ENCODE data around the gene CAMTA1.

Gene CAMTA1

DNA sequence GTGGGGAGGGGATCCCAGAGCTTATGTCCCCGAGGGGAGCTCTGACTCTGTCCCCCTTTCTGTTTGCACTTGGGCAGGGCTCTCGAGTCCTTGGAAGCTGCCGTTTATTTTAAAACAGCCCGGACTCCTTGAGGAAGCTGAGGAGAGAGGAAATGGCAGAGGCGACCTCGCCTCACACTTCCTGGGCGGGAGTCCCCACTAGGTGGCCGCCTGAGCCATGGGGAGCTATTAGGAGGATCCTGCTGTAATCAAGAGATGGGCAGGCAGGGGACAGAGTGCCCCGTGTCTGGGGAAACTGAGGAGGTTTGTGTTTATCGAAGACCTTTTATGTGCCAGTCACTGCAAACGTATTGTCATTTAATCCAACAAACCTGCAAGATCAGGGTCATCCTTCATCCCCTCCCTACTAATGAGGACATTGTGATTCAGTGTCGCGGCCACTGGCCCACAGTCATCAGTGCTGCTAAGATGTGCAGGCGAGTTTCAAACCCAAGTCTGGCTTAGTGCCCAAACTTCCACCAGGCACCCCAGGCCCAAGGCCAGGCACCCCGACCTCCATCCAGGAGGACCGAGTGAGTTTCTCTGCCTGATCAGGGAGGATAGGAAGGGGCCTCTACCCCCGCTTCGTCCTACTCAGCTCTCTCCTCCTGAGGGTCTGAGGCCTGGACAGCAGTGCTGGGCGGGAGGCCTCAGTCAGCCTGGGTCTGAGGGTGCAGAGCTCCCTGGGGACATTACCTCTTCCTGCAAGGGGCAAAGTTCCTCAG lies 669.0 kb downstream of the CAMTA1 start:
- no peak for DNase-seq

DNA sequence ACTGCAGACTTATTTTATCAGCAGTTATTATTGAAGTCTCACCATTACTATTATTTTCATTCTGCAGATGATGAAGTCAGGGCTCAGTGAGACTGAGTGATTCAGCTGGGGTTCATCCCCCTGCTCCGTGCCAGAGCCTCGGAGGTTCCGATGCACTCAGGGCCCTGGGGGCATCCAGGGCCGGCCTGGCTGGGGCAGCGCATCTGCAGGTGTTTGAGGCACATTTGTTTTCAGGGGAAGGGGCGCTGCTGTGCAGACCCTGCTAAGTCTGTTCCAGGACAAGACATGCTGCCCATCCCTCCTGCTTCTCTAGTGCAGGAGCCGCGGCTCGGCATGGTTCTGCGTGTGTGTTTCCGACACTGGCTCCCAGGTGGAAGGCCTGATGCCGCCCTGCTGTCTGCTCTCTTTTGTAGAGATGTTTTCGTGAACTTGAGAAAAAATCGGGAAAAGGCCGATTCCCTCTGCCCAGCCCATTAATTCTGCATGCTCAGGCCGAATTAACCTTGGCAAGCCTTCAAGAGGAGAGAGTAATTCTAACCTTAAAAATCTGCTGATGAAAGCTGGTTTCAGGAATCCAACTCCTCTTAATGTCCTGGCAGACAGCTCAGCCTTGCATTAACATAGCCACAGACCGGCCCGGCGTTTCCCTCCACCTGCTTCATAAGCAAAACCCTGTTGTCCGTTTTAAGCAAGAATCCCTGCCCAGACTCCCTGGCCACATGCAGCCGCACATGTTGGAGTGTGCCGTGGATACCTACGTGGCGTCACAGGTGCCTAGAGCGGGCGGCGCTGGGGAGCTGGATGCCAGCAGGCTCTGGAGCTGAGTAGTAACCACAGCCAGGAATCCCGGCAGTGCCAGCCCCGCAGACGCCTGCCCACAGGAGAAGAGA lies 669.9 kb downstream of the CAMTA1 start:
- no peak for DNase-seq

DNA sequence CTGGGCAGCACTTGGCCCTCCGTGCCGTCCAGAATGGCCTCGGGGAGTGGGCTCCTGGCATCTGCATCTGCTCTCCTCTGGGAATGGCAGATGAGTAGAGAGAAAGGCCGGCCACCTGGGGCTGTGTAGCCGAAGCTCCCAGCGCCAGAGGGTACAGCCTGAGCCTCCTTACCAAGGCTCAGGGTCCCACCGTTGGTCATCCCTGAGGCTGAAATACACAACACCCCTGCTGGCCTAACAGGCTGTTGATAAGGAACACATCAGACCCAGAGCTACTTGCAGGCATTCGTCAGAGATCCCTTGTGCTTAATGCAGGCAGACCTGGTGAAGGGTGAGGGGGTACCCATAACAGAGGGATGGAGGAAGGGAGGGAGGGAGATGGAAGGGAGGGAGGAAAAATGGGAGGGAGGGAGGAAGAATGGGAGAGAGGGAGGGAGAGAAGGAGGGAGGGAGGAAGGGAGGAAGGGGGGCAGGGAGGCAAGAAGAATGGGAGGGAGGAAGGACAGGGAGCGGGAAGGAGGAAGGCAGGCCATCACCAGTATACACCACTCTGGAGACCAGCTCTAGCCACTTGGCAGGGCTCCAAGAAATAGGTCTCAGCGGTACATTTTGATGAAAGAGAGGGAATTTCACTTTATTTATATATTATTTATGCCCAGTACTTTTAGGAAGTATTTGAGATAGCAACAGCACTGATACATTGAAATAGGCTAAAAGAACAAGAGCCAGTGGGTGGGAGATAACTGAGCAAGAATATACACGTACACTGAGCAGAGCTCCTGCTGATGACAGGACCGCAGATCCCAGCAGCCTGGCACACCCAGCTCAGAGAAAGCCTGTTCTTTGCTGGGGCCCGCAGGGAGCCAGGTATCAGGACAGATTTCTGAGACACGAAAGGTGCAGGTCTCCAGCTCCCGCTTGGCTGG lies 670.8 kb downstream of the CAMTA1 start:
- DNase-seq, result no peak

DNA sequence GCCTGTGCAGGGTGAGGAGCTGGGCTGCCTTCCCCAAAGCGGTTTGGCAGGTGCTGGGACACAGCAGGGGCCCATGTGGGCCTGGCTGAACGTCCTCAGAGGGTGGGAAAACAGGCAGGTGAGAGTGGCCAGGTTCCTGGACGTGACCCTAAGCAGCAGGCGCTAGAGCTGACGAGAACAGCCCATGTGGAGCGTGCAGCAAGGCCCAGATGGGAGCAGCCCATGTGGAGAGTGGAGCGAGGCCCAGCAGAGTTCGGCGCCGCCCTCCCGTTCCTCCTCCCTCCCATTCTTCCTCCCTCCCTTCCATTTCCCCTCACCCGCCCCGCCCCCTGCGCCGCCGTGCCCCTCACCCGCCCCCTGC lies 671.4 kb downstream of the CAMTA1 start:
- DNase-seq, result no peak

DNA sequence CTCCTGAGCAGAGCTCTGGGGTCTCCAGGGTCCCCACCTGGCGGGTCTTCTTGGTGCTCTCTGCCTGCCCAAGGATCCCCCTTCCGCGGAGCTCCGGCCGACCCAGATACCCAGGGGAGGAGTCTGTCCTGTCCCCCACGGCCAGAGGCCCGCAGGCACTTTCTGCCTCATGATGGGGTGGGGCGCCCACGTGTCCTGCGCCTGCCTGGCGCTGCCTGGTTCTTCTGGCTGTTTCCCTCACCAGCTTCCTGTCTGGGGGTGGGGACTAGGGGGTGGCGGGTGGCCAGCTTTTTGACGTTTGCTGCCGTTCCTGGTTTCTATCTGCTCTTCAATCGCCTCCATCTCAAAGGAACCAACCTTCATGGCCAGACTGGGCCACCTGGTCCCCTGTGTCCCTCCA lies 672.6 kb downstream of the CAMTA1 start:
- no peak for DNase-seq

DNA sequence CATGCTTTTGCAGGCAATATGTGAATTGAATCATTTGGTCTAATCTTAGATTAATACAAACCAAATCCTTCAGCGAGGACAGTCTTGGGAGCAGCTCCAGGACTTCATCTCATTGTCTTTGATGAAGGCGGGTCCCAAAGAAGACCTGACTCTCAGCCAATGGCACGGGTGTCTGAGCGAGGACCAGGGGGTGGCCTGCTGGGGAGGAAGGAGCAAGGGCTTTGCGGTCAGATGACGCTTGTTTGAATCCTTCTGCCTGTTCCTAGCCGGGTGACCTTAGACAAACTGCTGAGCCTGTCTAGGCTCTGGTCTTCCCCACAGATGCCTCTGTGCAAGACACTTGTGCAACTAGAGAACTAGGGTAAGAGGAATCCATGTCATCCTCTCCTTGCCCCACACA lies 673.7 kb downstream of the CAMTA1 start:
- no peak for DNase-seq

DNA sequence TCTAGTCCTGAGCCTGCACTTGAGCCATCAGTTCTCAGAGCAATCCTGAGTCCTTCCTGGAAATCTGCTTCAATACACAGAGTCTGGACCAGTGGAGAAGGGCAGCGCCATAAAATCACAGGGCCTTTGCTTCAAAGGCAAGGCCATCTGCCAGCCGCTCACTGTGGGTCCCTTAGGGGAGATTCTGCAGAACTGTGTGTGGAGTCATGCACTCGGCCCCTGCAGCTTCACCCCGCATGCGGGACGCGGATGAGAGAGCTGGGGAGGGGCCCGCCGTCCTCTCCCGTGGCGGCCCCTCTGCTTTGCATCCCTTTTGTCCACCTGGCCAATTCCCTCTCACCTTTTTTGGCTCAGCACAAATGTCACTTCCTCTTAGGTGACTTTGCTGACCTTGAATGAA lies 674.7 kb downstream of the CAMTA1 start:
- no peak for DNase-seq

DNA sequence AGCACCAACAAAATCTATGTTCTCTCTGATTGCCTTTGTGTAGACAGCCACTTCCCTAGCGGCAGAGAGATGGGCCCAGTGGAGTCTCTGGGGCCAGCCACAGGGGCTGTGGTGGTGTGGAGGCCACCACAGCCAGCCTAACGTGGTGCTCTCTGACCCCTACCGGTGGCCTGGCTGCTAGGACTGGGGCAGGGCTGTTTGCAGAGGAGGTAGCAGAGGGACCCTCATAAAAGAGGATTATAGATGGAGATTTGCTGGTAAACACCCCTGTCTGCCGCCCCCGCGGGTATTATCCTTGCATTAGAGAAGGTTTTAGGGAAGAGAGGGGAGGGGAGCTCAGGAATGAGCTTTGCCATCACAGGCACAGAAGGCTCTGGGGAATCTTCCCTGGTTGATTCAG lies 675.6 kb downstream of the CAMTA1 start:
- DNase-seq, result no peak

DNA sequence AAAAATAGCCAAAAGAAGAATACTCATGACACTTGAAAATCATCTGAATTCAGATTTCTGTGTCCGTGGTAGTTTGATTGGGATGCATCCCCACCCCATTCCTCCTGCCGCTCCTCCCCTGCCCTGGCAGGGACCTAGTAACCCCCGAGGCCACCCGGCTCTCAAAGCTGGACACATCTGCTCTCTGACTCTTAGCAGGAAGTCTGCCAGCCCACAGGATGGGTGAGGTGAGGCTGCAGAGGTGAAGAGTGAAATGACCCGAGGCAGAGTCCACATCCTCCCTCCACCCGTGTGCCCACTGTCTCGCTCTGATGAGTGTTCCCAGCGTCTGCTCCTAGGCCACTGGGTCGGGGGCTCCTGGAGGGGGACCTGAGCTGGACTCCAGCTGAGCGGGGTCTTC lies 677.4 kb downstream of the CAMTA1 start:
- DNase-seq, result no peak

DNA sequence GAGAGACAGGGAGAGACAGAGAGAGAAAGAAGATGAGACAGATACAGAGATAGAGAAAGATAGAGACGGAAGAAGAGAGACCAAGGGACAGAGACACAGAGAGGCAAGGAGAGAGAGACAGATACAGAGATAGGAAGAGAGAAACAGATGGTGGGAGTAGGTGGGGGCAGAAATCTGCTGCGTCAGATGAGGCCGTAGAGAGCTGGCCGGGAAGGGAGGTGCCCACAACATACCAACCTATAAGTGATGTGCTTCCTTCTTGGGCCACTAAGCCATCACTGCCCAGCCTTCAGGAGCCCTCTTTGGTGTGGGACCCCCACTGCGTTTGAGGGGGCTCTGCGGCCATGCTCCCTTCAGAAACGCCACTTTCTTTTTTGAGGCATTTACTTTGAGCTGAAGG lies 678.3 kb downstream of the CAMTA1 start:
- DNase-seq, result no peak

DNA sequence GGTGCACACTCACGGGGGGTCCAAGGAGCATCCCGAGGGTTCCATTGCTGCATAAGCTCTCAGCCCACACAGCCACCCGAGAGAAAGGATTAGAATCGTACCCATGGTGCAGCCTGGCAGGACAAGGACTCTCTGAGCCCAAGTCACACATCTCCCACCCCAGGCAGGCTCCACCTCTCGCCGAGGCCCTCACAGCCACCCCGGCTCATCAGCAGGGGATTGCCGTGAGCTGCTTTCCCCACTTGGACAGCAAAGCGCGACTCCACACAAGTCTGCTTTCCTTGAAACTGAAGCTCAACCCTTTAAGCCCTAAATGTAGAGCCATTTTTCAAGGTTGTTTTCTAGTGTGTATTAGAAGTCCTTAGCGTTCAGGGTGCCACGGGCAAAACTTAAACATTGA lies 679.5 kb downstream of the CAMTA1 start:
- no peak for DNase-seq

DNA sequence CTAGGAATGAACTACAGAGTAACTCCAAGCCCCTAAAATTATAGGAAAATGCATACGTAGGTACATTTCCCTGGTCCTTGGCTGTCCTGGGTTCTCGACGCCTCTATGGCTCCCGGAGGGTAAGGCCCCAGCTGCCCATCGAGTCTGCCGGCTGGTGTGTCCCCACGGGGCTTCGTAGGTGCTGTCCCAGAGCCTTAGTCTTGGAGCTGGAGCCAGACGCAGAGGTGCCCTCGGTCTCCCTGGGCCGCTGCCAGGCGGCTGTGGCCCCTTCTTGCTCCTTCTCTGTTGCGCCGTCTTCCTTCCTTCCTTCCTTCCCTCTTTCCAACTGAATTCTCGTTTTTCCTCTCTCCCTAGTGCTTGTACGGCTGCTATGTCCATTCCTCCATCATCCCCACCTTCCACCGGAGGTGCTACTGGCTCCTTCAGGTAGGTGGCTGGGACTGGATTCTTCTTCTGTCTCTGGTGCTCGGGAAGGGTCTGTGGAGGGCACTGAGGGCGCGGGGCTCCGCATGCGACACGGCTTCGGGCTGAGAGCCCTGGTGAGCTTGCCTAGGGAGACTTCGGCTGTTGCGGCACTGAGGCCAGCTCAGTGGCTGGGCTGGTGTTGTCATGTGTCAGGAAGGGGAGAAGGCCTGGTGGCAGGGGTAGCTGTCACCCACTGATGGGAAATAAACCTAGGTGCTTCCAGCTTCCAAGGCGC lies 682.4 kb downstream of the CAMTA1 start:
- no peak for DNase-seq

DNA sequence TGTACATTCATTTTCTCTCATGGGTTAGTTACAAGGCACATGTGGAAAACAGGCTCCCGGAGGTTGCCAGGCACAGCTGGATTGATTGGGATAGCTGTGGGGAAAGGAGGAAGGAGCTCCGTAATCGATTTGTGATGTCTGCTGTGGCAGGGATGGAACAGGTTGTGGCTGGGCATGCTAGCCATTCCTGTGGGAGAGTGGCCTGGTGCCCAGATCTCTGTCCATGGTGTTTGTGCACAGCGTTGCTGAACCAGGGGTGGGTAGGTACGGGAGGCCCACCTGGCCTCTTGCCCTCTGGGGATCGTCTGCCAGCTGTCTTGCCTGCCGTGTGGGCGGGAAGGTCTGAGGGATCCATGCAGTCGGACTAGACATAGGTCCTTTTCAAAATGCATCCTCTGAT lies 683.0 kb downstream of the CAMTA1 start:
- no peak for DNase-seq

DNA sequence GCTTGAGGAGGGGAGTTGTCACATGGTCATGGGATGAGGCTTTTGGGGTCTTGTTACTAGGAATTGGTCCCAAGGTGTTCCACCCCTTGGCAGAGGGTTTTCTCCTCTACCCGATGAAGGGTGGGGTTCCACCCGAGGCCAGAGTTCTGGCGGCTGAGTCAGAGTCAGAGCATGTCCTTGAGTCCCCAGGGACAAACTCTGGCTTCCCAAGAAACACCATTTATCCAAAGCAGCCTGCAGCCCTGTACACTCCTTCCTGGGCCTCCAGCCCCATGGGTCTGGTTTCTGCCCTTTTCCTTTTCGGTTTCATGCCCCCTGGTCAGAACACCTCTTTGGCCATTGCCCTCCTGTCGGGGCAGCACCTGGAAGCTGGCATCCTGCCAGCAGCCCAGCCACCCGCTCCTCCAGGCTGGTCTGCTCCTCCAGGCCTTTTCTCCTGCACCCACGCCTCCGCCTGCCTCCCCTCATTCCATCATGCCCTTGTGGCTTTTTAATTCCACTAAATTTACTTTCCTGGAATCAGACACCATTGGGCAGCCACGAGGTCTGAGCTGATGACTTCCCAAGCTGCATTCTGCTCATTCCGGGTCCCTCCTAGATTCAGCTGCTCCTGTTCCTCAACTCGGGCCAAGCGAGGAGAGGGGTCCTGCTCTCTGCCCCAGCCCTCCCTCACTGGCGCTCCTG lies 684.1 kb downstream of the CAMTA1 start:
- no peak for DNase-seq

DNA sequence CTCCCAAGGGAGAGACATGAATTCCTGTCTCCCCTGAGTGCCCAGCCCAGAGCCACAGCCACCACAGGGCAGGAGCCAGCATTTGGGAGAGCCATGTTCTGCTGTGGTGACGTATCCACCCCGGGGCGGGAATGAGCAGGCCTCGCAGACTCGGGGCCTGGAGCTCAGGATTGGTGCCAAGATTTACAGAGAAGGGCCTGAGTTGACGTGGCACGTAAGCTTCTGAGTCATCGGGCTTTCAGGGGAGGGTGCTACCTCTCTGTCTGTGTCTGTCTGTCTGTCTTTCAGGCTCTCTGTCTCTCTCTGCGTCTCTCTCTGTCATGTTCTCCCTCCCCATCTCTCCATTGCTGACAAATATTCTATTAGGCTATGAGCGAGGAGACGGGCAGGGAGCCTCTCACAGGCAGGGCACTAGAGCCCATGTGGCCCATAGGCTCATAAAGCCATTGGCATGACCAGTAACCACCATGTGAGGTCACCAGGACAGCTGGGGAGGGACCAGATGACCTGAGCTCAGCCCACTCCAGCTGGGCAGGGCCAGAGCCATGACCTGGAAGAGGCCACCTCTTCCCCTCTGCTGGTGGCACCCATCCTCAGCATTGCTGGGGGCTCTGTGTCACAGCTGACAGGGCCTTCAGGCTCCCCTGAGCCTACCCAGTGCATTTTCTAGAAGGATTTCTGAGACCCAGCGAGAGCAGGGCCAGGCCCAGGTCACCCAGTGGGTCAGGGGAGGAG lies 685.8 kb downstream of the CAMTA1 start:
- peak; percentile 76 for DNase-seq

DNA sequence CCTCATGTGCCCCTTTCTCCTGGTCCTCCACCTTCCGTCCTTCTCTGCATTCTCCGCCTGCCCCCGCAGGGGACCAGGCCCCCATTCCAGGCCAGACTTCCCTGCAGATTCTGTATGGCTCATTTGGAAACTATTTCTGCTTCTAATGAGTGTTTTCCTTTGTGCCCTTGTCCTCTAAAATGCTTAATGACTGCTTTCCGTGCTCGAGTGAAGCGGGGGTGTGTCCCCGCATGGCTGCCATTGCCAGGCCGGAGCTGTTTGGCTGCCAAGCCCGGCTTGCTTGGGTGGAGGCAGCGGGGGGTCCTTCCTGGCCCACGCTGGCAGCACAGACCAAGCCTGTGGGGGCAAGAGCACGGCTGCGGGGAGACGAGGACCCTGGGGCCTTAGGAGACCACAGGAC lies 686.6 kb downstream of the CAMTA1 start:
- DNase-seq, result no peak

DNA sequence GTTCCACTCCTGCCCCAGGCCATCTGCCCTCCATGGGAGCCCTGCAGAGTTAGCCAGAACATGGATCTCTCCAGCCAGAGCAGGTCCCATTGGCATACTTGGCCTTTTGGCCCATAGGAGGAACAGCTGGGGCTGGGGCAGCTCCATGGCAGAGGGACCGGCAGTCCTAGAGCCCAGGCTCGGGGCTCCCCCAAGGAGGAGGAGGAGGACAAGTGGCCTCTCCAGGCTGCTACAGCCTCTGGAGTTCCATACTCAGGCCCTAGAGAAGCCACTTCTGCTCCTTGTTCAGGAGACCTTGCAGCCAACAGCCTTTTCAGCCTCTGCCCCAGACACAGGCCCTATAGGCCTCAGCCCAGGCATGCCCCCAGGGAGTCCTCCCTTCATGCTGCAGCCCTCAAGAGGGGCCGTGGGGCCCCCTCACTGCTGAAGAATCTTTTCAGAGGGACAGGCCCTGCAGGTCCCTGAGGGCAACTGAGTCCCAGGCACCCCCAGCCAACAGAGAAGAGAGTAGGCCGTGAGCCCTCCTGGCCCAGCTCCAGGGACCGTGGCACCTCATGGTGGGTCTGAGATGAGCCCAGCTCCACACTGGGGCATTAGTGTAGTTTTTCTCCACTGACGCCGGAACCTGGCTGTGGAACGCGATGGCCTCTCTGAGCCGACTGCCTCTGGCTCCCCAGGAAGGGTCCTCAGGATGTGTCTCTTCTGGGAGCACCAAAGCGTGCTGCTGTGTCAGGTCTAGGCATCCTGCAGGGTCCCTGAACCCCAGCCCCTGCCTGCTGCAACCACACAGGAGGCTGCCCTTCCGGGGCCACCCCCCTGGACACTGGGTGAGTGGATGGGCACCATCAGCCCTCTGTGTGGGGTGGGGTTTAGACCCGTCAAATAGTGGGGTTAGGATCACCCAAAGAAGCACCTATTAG lies 688.2 kb downstream of the CAMTA1 start:
- DNase-seq, result no peak

DNA sequence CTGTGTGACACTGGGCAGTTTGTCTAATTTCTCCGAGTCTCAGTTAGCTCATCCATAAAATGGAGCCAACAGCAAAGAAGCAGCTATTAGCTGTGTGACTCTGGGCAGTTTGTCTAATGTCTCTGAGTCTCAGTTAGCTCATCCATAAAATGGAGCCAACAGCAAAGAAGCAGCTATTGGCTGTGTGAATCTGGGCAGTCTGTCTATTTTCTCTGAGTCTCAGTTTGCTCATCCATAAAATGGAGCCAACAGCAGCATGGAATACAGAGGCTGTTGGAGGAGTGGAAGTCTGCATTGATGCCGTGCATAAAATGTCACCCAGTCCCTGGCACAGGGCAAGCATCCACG lies 688.9 kb downstream of the CAMTA1 start:
- DNase-seq, result no peak

DNA sequence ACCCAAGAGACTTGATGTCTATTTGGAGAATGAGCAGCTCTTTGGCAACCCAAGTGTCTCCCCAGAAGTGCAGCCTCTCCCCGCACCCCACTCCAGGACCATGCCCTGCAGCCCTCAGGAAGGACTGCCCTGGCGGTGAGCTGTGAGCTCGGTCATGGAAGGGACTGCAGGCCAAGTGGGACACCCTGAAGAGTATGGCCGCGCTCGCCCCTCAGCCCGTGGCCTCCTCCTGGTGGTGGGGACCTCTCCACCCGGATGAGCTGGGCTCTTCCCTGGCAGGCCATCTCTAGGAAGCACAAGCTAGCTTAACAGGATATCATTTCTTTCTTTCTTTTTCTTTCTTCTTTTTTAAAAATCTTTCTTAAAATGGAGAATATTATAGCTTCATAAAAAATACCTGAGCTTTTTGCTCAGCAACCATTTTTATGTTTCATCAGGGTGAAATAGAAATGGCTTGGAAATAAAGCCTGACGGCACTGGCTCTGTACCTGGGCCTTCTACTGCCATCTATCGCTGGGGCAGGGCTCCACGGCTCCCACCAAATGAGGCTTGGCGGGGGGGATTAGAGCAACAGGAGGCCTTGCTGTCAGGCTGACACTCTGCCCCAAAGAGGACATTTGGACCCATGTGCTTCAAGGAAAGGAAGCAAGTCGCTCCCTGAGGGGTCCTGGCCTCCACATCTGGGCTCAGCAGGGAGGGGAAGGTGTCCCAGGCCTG lies 689.7 kb downstream of the CAMTA1 start:
- no peak for DNase-seq

DNA sequence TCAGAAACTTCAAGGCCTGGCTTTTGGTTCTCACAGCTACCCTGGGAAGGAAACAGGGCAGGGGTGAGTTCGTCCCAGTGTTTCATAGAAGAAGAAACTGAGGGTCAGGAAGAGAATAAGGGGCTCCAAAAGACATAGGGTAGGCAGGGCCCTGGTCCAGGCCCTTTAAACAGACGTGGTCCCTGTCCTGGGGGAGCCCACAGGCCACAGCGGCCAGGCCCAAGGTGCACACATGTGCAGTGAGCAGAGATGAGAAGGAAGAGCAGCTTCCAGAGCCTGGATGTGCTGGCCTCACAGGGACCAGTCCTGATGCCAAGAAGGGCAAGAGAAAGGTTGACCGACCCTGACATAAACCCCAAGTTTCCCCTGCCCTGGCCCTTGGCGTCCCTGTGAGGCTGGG lies 690.4 kb downstream of the CAMTA1 start:
- no peak for DNase-seq

All from GOT3 (cell line).